MCF 10A (cell line): ENCODE results near the gene COL6A2. TPM values are rescaled to one million over a fixed set of nuclear protein-coding genes. Genes with fewer than 3 reads are reported as not detected.

Source experiments
- BruUV-seq: library from RNA; stranded (reverse); fragments of 400-500 nt; replicated peaks from 2 replicates; lab custom pipeline; 2021; lab: Mats Ljungman, UMichigan
- CTCF ChIA-PET: fragments of 300-600 bp; sonication (Branson Sonifier 250); formaldehyde crosslinking; extraction: SDS; loops from one replicate; lab custom pipeline; 2021; ENCODE audit warnings: antibody characterized with exemption, inconsistent platforms; lab: Yijun Ruan, JAX
- POLR2A ChIA-PET: fragments of 300-600, 350-650 bp; sonication (Branson Sonifier 250); formaldehyde crosslinking; extraction: SDS; loops from one replicate; lab custom pipeline; 2020; ENCODE audit warnings: antibody characterized with exemption, inconsistent platforms; lab: Yijun Ruan, JAX
- DNase-seq: peaks from one replicate; pipeline ENCODE4 v3.0.0-alpha.2; 2018; ENCODE audit not compliant: unreplicated experiment
- H3K27ac Mint-ChIP-seq: one replicate; pipeline ENCODE4 v1.8.0; 2022; ENCODE audit warnings: mild to moderate bottlenecking, low read depth, mixed read lengths; ENCODE audit not compliant: unreplicated experiment
- H3K27me3 Mint-ChIP-seq: one replicate; pipeline ENCODE4 v1.8.0; 2022; ENCODE audit warnings: mixed read lengths; ENCODE audit not compliant: insufficient read depth, unreplicated experiment
- H3K36me3 Mint-ChIP-seq: one replicate; pipeline ENCODE4 v1.8.0; 2022; ENCODE audit warnings: mild to moderate bottlenecking, moderate library complexity, mixed read lengths; ENCODE audit not compliant: insufficient read depth, unreplicated experiment
- H3K4me1 Mint-ChIP-seq: one replicate; pipeline ENCODE4 v1.8.0; 2022; ENCODE audit warnings: mixed read lengths; ENCODE audit not compliant: insufficient read depth, unreplicated experiment
- H3K4me3 Mint-ChIP-seq: one replicate; pipeline ENCODE4 v1.8.0; 2022; ENCODE audit warnings: mild to moderate bottlenecking, moderate library complexity, mixed read lengths; ENCODE audit not compliant: unreplicated experiment
- H3K9me3 Mint-ChIP-seq: one replicate; pipeline ENCODE4 v1.8.0; 2022; ENCODE audit warnings: mixed read lengths; ENCODE audit not compliant: unreplicated experiment
- CTCF ChIP-seq: fragments of 200-600 bp; IDR thresholded peaks from one replicate; pipeline ENCODE4 v1.8.0; 2022; ENCODE audit warnings: antibody characterized with exemption, mild to moderate bottlenecking; ENCODE audit not compliant: unreplicated experiment
- intact Hi-C: fragments of 100-400 bp; cut with micrococcal nuclease; formaldehyde crosslinking; loops from 2 replicates; pipeline ENCODE4 v1.14.1; 2022
- total RNA-seq: library from RNA; stranded (reverse); gene quantifications from 2 replicates; pipeline ENCODE4 v1.2.3, GENCODE V29; 2022

Gene COL6A2
- total RNA-seq, 1 experiment from 2014 or later = 0.61 TPM

- no peaks in the 10 kb centered on the region for H3K9me3 Mint-ChIP-seq
- BruUV-seq = no TSS peak
- H3K4me3 Mint-ChIP-seq = no peak overlapping the region
- H3K4me1 Mint-ChIP-seq = peaks cover 7% of the 10 kb centered on the region
- intact Hi-C loops = loop anchor here (5.0 kb wide), 1 partner anchor 171 kb away; no protein-coding TSS in a partner anchor
- H3K27ac Mint-ChIP-seq = no peak overlapping the region
- no peak for DNase-seq
- no peak for TF ChIP-seq CTCF
- CTCF ChIA-PET = interaction anchor here (0.5 to 1.9 kb wide), 25 partner anchors 10 to 782 kb away, joined by 3 to 11 read pairs (median 4); partner anchors contain the start of gene MCM3AP
- POLR2A ChIA-PET = interaction anchor here (0.7 to 1.8 kb wide), 7 partner anchors 32 to 497 kb away, joined by 3 to 10 read pairs (median 4); partner anchors contain the start of genes LSS, MCM3AP and YBEY
- H3K36me3 Mint-ChIP-seq = no peaks in the 10 kb centered on the region
- H3K27me3 Mint-ChIP-seq = peaks cover 16% of the 10 kb centered on the region
Measured at GRCh38 chr21:46142582-46143473, 44.9 kb downstream of the COL6A2 start.

GRCh38 chr21:46144464-46145070, 46.7 kb downstream of the COL6A2 start:
- intact Hi-C loops = loop anchor here (5.0 kb wide), 1 partner anchor 172 kb away; no protein-coding TSS in a partner anchor
- Mint-ChIP-seq H3K36me3 (no peaks in the 10 kb centered on the region), H3K27me3 (peaks cover 13% of the 10 kb centered on the region), H3K4me1 (peaks cover 7% of the 10 kb centered on the region), H3K4me3 (no peak overlapping the region), H3K9me3 (no peaks in the 10 kb centered on the region), H3K27ac (no peak overlapping the region)
- BruUV-seq = no TSS peak
- POLR2A ChIA-PET = interaction anchor here (1.4 kb wide), 1 partner anchor 181 kb away, joined by 6 read pairs; no protein-coding TSS in a partner anchor
- no peak for DNase-seq
- CTCF ChIA-PET = interaction anchor here (0.6 to 1.4 kb wide), 5 partner anchors 13 to 173 kb away, joined by 3 to 8 read pairs (median 3); no protein-coding TSS in a partner anchor
- no peak for TF ChIP-seq CTCF

- H3K9me3 Mint-ChIP-seq = no peaks in the 10 kb centered on the region
- H3K27ac Mint-ChIP-seq = no peak overlapping the region
- intact Hi-C loops = no loop called here
- peaks cover 5% of the 10 kb centered on the region for H3K27me3 Mint-ChIP-seq
- H3K36me3 Mint-ChIP-seq = no peaks in the 10 kb centered on the region
- CTCF ChIA-PET = no interaction called here
- no TSS peak for BruUV-seq
- TF ChIP-seq CTCF = no peak
- DNase-seq = no peak
- H3K4me3 Mint-ChIP-seq = no peak overlapping the region
- H3K4me1 Mint-ChIP-seq = peaks cover 7% of the 10 kb centered on the region
- POLR2A ChIA-PET = no interaction called here
Measured at GRCh38 chr21:46145159-46145839, 47.4 kb downstream of the COL6A2 start.
